ENCODE data around the gene PTH. TPM values are rescaled to one million over a fixed set of nuclear protein-coding genes. Genes with fewer than 3 reads are reported as not detected.

The PTH gene
- total RNA-seq, 1 donor from 2014 or later, result not detected

DNA sequence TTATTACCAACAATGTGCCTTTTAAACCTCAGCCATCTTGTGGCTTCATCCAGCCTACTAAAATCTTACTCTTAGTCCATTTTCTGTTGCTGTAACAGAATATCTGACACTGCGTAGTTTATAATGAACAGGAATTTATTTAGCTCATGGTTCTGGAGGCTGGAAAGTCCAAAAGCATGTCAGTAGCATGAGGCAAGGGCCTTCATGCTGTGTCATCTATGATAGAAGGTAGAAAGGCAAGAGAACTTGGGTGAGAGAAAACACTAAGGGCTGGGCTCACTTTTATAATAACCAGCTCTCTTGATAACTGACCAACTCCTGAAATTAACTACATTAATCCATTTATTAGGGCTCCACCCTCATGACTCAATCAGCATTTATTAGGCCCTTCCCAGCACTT is 46.3 kb downstream of the PTH start:
- DNase-seq (ENCODE audit: low spot score), result no peak

DNA sequence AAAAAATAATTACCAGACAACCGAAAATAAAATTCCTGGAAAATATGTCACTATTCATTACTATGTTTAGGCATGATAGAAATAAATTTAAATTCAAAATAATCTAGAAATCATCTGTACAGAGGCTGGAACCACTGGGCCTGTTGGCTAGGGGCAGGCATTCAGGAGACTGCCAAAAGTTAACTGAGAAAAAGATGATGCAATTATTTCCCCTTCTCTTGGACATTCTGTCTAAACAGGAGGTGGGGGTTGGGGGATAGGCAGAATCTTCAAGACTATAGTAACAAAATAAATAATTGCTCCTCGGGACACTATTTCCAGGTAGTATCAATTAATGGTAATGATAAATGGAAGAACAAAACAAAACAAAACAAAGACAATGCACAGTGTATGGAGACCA is 46.9 kb downstream of the PTH start:
- DNase-seq (ENCODE audit: low spot score), result no peak

DNA sequence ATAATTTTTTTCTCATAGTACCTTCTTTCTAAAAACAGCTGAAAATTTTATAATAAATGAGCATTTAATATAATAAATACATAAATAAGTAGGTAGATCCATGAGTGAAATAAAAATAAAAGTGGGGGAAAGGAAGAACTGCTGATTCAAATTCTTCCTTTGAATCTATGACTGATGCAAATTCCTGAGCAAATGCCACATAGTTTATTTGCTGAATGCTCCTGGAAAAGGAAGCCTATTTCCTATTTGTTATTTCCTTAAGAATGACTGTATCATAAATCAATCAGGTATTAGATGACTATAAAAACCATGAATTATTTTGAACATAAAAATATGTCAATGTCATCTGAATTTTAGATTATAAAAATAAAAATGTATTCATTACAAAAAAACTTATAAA is 49.4 kb downstream of the PTH start:
- no peak for DNase-seq (ENCODE audit: low spot score)

DNA sequence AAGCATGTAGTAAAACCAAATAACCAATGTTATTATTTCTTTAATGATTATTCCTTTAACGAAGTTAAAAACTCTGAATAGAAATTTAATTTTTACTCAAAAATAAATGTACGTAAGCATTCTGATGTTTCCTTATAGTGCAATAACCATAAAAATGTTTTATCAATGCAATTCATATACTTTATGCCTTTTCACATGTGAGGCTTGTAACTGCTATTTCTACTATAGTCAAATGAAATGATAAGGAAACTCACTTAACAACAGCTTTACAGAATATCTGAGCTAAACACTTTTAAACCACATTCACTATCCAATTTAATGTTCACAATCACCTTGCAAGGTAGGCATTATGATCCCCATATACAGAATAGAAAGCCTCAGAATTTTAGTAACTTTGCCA is 50.2 kb downstream of the PTH start:
- DNase-seq (ENCODE audit: low spot score), result no peak

Other genes with a start within 250 kb of the PTH start
- gene BMAL1, start 218.2 kb downstream of the PTH start, total RNA-seq, result 43.6 TPM
- gene BTBD10, start 32.8 kb downstream of the PTH start, total RNA-seq, result 23.2 TPM
- gene FAR1, start 172.7 kb upstream of the PTH start, total RNA-seq, result 58.8 TPM